A549 treated with DMSO at 1 μM for 4 hours (cell line): ENCODE results near the gene FBP2. TPM values are rescaled to one million over a fixed set of nuclear protein-coding genes. Genes with fewer than 3 reads are reported as not detected.

Experiments used
- total RNA-seq: library from RNA; stranded (reverse); fragments of 200-300 nt; extraction: Qiagen RNA extraction; gene quantifications from 5 replicates; pipeline ENCODE4 v1.2.3, GENCODE V29; 2022; ENCODE audit warnings: low read depth

FBP2 gene
- not detected in 5 replicates for total RNA-seq

DNA sequence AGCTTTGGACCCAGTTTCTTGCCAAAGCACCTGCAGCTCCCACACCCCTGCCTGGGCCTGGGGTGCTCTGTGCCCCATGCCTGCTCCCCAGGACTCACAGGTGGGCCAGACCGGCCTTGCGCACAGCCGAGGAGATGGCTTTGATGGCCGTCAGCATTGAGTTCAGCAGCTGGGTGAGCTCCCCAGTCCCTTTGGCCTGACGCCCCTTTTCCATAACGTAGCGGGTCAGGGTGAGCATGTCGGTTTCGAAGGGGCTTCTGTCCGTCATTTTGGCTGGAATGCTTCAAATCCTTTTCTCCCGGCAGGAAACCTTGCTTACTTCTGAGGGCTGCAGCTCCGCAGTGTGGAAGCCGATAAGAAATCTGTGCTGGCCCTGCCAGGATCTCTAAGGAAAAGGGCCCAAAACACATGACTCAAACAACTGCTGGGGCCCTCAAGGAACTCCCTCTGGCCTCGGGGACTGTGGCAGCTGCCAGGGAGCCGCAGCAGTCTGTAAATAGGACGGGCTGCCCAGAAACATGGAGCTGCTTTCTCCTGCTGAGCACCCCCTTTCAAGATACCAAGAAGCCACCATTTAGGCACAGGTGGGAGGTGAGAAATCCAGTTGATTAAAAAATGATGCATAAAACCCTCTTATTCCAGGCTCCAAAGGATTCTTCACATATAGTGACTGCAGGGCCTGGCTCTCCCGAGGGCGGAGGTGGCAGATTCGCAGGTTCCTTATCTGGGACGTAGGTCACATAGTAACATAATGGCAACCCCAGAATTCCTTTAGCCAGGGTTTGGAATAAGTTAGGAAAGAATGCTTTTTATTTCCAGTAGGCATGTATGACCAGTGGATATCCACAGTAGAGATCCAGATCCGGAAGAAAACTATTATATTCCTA lies at the start of gene FBP2:
FBP2 (minus strand) TSS at position 366 of the 887 bp plus-strand sequence; CDS start at position 268, 98 bp downstream.

DNA sequence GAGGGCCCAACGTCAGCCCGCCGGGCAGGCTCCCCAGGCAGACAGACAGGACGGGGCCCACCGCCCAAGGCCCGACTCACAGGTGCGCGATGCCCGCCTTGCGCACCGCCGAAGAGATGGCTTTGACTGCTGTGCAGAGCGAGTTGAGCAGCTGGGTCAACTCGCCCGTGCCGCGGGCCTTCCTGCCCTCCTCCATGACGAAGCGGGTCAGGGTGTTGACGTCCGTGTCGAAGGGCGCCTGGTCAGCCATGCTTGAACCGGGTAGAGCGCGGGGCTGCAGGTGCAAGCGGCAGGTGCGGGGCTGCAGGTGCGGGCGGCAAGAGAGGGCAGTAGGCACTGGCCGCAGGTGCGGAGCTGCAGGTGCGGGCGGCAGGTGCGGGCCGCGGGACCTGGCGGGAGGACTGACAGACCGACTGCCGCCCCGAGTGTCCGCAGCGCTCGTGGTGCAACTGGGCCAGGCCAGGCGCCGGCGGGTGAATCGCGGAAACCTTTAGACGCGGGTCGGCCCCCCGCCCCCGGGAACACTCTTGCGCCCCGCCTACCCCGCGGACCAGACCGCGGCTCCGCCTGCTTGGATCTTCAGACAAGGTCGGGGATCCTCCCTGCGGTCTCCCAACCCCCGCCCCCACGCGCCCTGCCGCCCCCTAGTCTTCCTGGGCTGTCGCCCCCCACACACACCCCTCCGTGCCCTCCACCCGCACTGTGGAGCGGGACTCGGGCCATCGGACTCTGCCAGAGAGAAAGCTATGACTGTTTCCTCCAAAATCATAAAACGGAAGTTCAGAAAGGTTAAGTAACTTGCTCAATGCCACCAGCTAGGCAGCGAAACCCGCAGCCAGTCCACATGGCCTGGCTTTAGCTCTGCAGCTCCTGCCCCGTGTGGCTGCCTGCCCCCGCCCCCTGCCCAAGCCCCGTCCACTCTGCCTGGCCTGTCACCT lies 45.7 kb upstream of the FBP2 start, which contains the start of gene FBP1:
FBP1 (minus strand) TSS at position 458 of the 938 bp plus-strand sequence; CDS start at position 250, 208 bp downstream.

DNA sequence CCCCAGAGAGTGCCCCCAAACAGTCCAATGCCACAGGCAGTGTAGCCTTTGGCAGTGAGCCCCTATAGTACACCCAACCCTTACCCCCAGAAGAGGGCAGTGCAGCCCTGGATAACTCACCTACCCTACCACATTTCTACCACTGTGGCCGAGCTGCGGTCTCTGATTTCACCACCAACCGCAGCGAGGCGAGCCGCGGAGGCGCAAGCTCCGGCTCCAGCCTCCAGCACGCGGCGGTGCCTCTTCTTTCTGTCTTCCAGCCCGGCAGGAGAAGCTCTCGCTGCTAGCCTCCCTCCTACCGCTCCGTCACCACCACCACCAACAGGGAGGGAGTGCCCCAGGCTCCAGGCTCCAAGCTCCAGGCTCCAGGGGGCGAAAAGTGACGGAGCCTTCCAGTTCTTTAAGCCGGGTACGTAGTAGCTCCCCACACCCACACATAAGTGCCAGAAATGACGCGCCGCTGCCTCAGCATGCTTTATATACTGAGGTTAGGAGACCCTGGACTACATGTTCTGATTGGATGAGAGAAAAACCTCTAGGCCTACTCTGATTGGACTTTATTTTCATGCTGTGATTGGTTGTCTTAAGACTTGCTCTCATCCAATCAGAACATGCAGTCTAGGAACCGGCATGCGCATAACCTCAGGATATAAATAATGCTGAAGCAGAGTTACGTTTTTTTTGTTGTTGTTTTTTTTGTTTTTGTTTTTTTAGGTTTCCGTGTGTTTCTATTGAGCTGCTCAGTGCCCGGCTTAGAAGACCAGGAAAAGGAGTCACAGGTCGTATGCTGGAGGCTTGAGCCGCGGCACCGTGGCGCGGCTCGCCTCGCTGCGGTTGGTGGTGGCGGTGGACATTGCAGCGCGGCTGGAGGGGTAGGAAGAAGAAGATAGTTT lies 38.9 kb downstream of the FBP2 start, which contains the start of gene PCAT7:
PCAT7 (plus strand) TSS at position 645 of the 893 bp plus-strand sequence.

Other genes starting within 250 kb of the FBP2 start
- 0.66 to 1.2 TPM (median 0.92 TPM) in 5 replicates for gene PCAT7, start 38.7 kb downstream of the FBP2 start, total RNA-seq
- gene FBP1, start 45.7 kb upstream of the FBP2 start, total RNA-seq = 0.09 TPM in 1 of 5 replicates, not detected in the others
- gene AOPEP, start 132.9 kb upstream of the FBP2 start, total RNA-seq = 164 to 220 TPM (median 217 TPM) in 5 replicates